GM21529 (cell line): Measurements from ENCODE around the gene SLC30A5.
"Not testable (repeated sequence)": the region's sequence is repeated elsewhere in the genome, so short reads cannot be mapped to it uniquely, and the experiment has no call there.

Experiments
- ATAC-seq: cut with Tn5 transposase; IDR thresholded peaks from one replicate; pipeline ENCODE4 v1.9.1; 2021; ENCODE audit not compliant: unreplicated experiment

The SLC30A5 gene

GRCh38 chr5:69103521-69103920 is 9.7 kb downstream of the SLC30A5 start:
- no peak for ATAC-seq

- peak; percentile 97 for ATAC-seq
Observed at GRCh38 chr5:69105996-69106906, 12.4 kb downstream of the SLC30A5 start.

GRCh38 chr5:69108367-69108766 is 14.6 kb downstream of the SLC30A5 start:
- ATAC-seq, result not testable (repeated sequence)

GRCh38 chr5:69113851-69114250 is 20.0 kb downstream of the SLC30A5 start:
- no peak for ATAC-seq

GRCh38 chr5:69115526-69115925 is 21.7 kb downstream of the SLC30A5 start:
- ATAC-seq, result no peak

GRCh38 chr5:69129413-69129812 is 35.6 kb downstream of the SLC30A5 start:
- ATAC-seq, result no peak

GRCh38 chr5:69130241-69130640 is 36.4 kb downstream of the SLC30A5 start:
- ATAC-seq, result no peak

GRCh38 chr5:69131304-69131703 is 37.5 kb downstream of the SLC30A5 start:
- ATAC-seq, result no peak

- ATAC-seq, result no peak
Observed at GRCh38 chr5:69134126-69134525, 40.3 kb downstream of the SLC30A5 start.

GRCh38 chr5:69136293-69136692 is 42.5 kb downstream of the SLC30A5 start:
- ATAC-seq, result peak; percentile 95

GRCh38 chr5:69137208-69137607 is 43.4 kb downstream of the SLC30A5 start:
- ATAC-seq, result not testable (repeated sequence)

- no peak for ATAC-seq
Observed at GRCh38 chr5:69137807-69138206, 44.0 kb downstream of the SLC30A5 start.

- no peak for ATAC-seq
Observed at GRCh38 chr5:69138766-69139165, 45.0 kb downstream of the SLC30A5 start.

- ATAC-seq, result not testable (repeated sequence)
Observed at GRCh38 chr5:69140239-69140638, 46.4 kb downstream of the SLC30A5 start.

GRCh38 chr5:69140827-69141226 is 47.0 kb downstream of the SLC30A5 start:
- ATAC-seq, result no peak

- not testable (repeated sequence) for ATAC-seq
Observed at GRCh38 chr5:69148576-69148975, 54.8 kb downstream of the SLC30A5 start.

GRCh38 chr5:69148981-69149675 is 55.3 kb downstream of the SLC30A5 start:
- ATAC-seq, result no peak

GRCh38 chr5:69149676-69150010 is 55.8 kb downstream of the SLC30A5 start:
- ATAC-seq, result no peak

- no peak for ATAC-seq
Observed at GRCh38 chr5:69152731-69153130, 58.9 kb downstream of the SLC30A5 start.

GRCh38 chr5:69156456-69156855 is 62.6 kb downstream of the SLC30A5 start:
- ATAC-seq, result no peak

- ATAC-seq, result no peak
Observed at GRCh38 chr5:69158039-69158438, 64.2 kb downstream of the SLC30A5 start.

GRCh38 chr5:69160651-69161050 is 66.8 kb downstream of the SLC30A5 start:
- no peak for ATAC-seq
